ENCODE results near the gene DIS3L2.

DNA sequence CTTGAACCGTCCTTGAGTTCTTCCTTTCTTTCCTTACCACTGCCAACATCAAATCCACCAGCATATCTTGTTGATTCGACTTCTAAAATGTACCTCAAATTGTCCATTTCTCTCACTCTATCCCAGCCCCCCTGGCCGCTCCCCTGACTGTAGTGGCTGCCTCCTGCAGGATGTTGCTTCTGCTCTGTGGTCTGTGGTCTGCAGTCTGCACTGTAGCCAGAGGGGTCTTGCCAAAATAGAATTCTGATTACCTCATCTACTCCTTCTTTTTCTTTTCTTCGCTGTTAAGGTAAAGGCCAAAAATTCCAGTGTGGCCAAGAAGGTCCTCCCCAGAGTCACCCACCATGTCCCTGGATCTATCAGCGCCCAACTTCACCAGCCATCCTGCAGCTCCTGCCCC is 337.6 kb downstream of the DIS3L2 start:
- no peak for TF ChIP-seq POLR2A (IDR thresholded peaks at IDR 0.05; ENCODE audit: low read depth)
- TF ChIP-seq, protein P1, sequence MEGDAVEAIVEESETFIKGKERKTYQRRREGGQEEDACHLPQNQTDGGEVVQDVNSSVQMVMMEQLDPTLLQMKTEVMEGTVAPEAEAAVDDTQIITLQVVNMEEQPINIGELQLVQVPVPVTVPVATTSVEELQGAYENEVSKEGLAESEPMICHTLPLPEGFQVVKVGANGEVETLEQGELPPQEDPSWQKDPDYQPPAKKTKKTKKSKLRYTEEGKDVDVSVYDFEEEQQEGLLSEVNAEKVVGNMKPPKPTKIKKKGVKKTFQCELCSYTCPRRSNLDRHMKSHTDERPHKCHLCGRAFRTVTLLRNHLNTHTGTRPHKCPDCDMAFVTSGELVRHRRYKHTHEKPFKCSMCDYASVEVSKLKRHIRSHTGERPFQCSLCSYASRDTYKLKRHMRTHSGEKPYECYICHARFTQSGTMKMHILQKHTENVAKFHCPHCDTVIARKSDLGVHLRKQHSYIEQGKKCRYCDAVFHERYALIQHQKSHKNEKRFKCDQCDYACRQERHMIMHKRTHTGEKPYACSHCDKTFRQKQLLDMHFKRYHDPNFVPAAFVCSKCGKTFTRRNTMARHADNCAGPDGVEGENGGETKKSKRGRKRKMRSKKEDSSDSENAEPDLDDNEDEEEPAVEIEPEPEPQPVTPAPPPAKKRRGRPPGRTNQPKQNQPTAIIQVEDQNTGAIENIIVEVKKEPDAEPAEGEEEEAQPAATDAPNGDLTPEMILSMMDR (IDR thresholded peaks at IDR 0.05): no peak

Measured in esophagus muscularis mucosa (tissue), 3 donors.